Astrocyte of the cerebellum (primary cell): Measurements from ENCODE around the gene STX7.

ENCODE experiments used
- DNase-seq: peaks from one replicate; pipeline ENCODE4 v3.0.0-alpha.2; 2011; ENCODE audit warnings: low read depth
- H3K4me3 ChIP-seq: 2 replicates; pipeline ENCODE4 v1.5.1; 2011; ENCODE audit warnings: mild to moderate bottlenecking, low read depth, low read length, moderate library complexity
- in situ Hi-C: cut with HindIII; loops from 2 replicates; pipeline ENCODE4 v1.10.0; 2017; ENCODE audit warnings: low sequenced_read_pairs
- TF ChIP-seq, protein P1 (sequence below): IDR thresholded peaks from 2 replicates; pipeline ENCODE4 v1.5.1; 2012; ENCODE audit warnings: low read length, low read depth, moderate library complexity, mild to moderate bottlenecking; ENCODE audit errors: missing control alignments

Gene STX7

DNA sequence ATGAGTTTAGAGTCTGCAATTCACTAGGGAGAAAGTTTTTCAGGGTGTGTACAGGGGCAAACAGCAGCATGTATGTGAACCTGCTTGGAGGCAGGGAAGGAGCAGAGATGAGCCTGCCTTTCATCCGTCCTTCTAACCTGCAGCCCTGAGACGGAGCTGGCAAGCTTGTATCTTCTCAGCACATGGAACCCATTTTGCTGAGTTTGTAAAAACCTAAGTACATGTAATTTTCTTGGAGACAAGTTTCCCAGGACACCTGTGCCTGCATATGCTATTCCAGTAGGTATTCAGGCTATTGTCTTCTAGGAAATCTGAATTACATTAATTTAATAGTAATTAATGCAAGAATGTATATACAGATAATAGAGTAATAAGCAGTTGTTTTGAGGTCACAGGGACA, 82.8 kb downstream of the STX7 start:
- no peak for DNase-seq
- TF ChIP-seq, protein P1, sequence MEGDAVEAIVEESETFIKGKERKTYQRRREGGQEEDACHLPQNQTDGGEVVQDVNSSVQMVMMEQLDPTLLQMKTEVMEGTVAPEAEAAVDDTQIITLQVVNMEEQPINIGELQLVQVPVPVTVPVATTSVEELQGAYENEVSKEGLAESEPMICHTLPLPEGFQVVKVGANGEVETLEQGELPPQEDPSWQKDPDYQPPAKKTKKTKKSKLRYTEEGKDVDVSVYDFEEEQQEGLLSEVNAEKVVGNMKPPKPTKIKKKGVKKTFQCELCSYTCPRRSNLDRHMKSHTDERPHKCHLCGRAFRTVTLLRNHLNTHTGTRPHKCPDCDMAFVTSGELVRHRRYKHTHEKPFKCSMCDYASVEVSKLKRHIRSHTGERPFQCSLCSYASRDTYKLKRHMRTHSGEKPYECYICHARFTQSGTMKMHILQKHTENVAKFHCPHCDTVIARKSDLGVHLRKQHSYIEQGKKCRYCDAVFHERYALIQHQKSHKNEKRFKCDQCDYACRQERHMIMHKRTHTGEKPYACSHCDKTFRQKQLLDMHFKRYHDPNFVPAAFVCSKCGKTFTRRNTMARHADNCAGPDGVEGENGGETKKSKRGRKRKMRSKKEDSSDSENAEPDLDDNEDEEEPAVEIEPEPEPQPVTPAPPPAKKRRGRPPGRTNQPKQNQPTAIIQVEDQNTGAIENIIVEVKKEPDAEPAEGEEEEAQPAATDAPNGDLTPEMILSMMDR, result no peak
- no peak overlapping the region for H3K4me3 ChIP-seq
- in situ Hi-C loops, result no loop called here

DNA sequence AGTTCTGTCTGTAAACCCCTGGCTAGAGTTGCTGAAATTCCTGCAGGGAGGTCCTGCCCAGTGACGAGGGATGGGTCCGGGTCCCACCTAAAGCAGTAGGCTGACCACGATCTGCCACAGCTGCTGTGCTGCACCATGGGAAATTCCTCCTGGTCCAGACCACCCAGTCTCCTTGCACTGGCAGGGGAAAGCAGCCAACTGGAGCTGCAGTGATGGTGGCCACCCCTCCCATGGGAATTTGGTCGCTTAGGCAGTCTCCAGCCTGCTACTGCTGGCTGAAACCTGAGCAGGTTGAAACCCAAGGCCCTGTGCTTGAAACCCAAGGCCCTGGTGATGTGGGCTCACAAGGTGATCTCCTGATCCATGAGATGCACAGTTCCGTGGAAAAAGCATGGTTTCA, 87.7 kb downstream of the STX7 start:
- TF ChIP-seq, protein P1, result no peak
- no peak overlapping the region for H3K4me3 ChIP-seq
- DNase-seq, result no peak
- in situ Hi-C loops, result no loop called here

DNA sequence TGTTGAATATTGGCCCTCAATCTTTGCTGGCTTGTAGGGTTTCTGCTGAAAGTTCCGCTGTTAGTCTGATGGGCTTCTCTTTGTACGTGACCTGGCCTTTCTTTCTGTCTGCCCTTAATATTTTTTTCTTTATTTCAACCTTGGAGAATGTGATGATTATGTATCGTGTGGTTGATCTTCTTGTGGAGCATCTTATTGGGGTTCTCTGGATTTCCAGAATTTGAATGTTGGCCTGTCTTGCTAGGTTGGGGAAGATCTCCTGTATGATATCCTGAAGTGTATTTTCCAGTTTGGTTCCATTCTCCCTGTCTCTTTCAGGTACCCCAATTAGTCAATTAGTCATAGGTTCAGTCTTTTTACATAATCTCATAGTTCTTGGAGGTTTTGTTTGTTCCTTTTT, 89.1 kb downstream of the STX7 start:
- H3K4me3 ChIP-seq, result no peak overlapping the region
- in situ Hi-C loops, result no loop called here
- TF ChIP-seq, protein P1, result no peak
- no peak for DNase-seq

DNA sequence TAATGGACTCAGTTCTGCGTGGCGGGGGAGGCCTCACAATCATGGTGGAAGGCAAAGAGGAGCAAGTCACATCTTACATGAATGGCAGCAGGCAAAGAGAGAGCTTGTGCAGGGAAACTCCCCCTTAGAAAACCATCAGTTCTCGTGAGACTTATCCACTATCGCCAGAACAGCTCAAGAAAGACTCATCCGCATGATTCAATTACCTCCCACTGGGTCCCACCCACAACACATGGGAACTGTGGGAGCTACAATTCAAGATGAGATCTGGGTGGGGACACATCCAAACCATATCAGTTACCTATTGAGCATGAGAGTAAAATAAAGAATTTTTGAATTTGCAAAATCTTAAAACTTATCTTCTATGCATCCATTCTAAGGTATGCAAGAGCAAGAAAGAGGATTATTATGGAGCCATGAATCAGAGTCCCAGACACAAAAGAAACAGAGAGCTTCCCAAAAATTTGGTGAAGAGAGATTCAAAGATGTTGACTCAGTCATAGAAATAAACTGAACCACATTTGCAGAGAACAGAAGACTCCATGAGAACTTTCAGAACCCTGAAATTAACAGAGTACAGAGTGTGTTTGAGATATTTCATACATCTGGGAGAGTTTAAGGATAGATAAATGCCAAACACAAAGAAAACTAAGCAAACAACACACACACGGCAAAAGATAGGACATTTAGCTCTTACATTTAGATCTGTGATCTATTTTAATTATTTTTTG, 94.5 kb downstream of the STX7 start:
- no peak for DNase-seq
- TF ChIP-seq, protein P1, result no peak
- in situ Hi-C loops, result no loop called here
- no peak overlapping the region for H3K4me3 ChIP-seq

DNA sequence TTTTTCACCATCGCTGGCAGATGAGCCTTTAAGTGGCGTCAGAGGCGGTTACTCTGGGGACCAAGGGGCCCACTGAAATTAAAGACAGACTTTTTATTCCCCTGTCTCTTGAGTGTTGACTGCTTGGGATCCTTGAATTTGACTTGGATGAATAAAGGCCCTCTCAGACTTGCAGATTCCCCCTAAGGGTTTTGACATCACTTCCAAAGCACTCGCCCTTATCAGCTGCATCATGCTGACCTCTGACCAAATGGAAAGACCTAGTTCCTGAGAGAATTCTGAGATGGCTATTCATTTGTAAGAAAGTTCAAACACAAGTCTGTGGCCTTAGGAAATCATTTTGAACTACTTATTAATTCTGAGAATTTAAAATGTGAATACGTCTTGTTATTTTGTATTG, 98.2 kb downstream of the STX7 start:
- in situ Hi-C loops, result no loop called here
- TF ChIP-seq, protein P1, result no peak
- no peak overlapping the region for H3K4me3 ChIP-seq
- no peak for DNase-seq

DNA sequence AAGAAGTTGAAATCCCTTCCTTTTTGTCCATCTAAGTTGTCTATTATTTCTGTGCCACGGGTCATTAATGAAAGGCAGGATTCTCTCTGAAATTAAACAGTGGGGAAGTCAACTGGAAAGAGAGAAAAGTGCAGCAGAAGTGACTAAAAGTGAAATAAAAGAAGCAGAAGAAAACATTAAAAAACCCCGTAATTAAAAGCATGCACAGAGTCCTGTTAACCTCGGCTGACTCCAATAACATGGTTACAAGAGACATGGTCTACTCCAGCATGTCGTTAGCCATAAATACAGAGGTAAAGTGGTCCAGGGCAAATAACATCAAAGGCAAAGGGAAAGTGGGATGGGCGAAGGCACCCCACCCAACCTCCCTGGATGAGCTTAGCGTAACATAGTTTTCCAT, 98.6 kb downstream of the STX7 start:
- TF ChIP-seq, protein P1, result no peak
- in situ Hi-C loops, result no loop called here
- H3K4me3 ChIP-seq, result no peak overlapping the region
- DNase-seq, result no peak
